ENCODE measurements around the gene SMC3.
A peak's percentile ranks its signal among the peaks of the same experiment; 100 is the strongest.
"Not testable (repeated sequence)": the region's sequence is repeated elsewhere in the genome, so short reads cannot be mapped to it uniquely, and the experiment has no call there.

The SMC3 gene

DNA sequence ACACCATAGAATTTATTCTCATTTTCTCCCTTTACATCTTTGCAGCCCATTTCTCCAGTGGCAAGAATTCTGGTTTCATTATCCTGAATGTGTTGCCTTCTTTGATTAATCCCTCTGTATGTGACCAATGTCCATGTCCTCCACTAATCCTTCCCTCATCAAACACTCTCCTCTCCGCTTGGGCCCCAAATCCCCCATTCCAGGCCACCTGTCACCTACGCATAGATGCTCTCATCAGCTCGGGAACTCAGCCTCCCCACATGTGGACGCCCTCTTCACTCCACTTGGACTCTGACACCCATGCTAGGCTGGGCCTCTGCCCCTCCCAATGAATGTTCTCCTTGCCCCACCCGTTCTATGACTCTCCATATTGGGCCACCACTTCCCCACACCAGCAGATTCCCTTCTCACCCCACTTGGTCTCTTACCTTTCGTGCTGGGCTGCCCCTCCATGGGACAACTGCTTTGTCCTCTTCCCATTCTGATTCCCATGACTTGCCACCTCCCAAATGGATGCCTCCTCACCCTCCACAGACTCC lies 57.9 kb downstream of the SMC3 start:
- no peak for DNase-seq (ENCODE audit: low spot score)

DNA sequence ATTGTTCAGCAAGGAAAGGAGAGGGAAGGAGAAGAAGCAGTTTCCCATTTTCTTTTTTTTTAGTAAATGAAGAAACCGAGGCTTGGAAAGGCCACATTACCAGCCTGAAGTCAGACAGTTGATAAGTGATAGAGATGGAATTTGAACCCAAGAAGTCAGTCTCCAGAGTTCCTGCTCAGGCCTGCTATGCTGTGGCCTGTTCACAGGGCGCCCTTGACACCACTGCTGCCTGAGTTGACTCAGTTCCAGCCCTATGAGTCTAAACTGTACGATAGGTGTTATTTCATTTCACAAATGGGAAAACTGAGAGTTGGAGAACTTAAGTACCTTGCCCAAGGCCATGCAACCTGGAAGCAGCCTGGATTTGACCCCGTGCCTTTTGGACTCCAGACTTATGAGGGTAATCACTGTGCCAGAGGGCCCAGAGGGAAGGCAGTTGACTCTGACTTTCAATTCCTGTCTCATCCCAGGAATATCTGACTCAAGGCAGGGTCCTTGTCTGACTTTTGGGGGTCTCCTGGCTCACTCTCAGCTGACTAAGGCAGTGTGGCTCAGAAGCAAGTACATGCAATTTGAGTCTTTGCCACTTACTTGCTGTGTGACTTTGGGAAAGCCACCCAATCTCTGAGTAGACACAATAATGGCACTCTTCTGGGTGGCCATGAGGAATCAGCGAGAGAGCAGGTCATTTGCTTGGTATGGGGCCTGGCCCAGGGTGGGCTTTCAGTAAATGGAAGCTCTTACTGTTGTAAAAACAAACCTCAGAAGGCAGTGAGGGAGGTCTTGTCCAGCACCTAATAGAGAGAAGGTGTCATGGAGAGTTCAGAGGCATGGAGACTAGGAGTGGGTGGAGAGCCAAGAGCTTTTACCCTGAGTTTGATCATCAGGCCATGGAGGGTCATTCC lies 58.7 kb downstream of the SMC3 start:
- DNase-seq (ENCODE audit: low spot score), result no peak

DNA sequence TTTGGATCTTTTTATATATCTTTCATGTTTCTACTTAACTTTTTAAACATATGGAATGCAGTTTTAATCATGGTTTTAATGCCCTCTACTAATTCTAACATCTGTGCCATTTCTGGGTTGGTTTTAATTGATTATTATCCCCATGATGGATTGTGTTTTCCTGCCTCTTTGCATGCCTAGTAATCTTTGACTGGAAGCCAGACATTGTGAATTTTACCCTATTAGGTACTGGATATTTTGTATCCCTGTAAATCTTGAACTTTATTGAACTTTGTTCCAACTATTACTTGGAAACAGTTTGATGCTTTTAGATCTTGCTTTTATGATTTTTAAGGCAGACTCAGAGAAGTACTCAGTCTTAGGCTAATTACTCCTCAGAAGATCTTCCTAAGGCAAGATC lies 60.7 kb downstream of the SMC3 start:
- DNase-seq (ENCODE audit: low spot score), result no peak

DNA sequence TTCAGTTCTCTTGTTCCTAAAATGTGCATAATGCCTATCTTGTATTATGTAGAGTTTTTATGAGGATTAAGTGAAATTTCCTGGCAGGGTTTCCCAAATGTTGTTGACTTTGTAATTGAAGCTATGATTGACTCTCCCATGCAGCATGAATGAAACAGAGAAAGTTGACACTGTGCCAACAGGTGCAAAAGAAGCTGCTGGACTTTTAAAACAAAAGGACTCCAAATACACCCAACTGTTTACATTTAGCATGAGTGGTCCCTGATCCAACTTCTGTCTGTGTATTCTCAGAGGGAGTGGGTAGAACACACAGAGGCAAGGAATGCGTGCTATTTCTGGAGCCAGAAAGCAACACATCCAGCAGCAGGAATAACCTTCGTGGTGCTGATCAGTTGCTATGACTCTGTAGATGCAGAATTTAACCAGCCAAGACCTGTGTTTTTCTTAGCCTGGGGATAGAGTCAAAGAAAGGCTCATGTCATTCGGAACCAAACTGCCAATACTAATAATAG lies 62.2 kb downstream of the SMC3 start:
- DNase-seq (ENCODE audit: low spot score), result peak; percentile 35

DNA sequence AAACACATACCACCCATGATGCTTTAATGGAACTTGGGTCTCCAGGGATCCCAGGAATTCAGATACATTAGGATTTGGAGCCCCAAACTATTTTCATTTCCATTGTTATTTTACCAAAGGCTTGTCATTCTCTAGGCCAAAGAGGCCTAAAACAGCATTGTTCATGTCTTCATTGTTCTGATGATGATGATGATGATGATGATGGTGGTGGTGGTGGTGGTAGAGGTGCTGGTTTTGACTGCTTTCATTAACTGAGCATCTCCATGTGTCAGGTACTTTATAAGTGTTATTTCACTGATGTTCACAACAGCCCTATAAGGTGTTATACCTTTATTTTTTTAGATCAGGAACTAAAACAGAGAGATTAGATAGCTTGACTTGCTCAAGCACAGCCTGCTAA lies 64.4 kb downstream of the SMC3 start:
- DNase-seq (ENCODE audit: low spot score), result no peak

DNA sequence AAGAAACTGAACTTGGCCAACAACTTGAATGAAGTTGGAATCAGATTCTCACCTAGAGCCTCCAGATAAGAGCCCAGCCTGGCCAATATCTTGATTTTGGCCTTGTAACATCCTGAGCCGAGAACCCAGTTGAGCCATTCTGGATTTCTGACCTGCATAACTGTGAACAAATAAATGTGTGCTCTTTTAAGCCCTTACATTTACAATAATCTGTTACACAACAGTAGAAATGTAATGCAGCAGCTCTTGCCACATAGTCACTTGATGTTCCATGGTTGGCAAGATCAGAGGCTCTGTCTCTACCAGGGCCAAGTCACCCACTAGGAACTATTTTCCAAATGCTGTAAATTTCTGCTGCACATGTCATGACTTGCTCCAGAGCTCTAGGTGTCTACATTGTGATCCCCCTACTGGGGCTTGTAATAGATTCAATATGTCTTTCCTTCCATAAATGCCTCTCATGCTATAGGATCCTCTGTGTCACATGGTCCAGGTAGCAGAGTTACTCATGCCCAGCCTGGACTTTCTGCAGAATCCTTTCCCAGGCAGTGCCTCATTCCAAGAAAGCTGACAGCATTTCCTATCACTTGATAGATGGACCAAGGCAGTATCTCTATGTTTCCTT lies 65.2 kb downstream of the SMC3 start:
- no peak for DNase-seq (ENCODE audit: low spot score)

DNA sequence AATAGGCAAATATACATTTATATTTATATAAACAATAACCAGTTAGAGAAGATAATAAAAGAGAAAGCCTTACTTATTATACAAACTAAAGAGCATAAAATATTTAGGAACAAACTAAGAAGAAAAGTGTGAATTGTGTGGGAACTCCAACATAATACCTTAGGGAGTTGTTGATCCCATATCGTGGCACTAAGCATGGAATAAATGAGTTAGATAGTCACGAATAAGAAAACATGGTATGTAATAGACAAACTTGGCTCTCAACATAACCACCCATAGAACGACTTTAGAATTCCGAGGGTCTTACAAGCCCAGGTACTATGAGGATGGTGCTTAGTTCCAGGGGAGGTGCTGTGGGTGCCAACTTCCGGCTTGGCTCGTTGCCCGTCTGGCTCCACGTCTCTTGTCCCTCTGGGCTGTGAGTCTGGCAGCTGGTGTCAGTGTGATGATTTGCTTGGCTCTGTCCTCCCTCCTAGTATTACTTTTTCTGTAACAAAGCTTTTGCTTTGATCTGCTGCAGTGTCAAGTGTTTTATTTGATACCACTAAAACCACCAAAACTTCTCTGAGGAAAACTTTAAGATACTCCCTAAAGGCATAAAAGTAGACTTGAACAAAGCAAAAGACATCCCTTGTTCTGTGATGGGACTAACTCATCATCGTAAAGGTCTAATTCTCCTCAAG lies 67.2 kb downstream of the SMC3 start:
- DNase-seq (ENCODE audit: low spot score), result no peak

DNA sequence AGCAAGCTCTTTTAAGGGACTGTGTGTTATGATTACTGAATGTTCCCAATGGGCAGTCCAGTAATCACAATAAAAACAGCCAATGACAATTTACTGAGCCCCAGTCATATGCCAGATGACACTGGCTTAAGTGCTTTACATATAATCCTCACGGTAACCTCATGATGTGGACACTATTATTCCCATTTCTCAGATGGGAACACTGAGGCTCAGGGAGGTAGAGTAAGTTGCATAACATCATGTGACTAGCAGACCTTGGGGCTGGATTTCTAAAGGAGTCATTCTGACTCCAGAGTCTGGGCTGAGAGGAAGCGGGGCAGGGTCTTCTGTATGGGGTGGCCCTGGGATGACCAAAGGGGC lies 69.1 kb downstream of the SMC3 start:
- DNase-seq (ENCODE audit: low spot score), result no peak

DNA sequence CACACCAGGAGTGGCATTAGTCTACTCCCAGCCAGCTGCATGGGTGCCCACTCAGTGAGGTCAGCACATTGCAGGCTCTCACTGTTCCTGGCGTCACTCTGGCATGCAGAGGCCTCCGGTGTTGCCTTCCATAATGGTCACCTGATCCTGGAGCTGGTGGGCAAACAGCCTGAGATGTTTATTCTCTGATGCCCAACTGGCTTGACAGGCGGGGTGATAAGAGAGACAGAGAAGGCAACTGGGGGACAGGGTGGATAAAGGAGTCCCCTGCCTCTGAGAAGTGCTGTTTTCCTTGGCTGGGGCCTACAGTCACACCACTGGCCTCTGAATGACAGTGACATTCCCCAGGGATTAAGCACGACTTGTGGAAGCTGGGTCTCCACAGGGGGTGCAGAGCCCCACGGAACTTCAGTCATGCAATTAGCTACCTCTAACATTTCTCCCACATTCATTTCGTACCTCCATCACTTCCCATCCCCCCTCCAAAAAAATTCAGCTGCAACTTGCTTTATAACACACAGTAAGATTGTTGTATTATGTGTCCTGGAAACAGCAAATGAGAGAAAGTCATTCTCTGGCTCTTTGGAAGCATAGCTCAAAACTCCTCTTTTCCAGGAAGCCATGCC lies 69.5 kb downstream of the SMC3 start:
- no peak for DNase-seq (ENCODE audit: low spot score)

DNA sequence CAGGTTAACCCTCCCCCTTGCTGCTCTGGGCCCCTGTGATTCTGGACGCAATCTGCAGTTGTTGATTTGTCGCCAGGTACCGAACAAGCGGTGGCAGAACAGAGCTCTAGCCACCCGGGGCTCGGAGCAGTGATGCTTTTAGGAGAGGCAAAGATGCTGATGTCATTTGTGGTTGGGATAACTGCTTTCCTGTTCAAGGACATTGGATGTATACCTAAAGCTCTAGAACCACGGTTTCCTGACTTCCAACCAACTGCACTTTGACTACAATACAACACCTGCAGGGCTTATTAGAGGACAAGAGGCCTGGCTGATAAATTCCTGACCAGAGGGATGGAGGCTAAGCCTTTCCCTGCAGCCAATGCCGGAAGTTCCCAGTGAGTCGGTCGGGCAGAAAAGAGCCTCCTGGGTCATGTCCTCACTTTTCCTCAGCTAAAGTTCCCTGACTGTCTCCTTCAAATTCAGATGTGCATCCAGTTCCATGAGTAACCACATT lies 70.1 kb downstream of the SMC3 start:
- DNase-seq (ENCODE audit: low spot score), result no peak

DNA sequence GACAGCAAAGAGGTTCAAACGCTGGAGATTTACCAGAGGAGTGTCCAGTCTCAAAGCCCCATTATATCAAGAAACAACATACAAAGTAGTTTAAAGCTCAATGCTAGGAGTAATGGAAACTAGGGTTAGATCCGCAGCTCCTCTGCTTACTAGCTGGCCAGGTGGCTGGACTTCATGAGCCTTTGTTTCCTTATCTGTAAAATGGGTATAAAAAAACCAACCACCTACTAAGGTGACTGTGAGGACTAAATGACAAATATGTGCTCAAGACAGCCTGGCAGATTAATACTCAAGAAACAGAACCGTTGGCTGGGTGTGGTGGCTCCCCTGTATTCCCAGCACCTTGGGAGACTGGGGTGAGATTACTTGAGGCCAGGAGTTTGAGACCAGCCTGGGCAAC lies 70.8 kb downstream of the SMC3 start:
- no peak for DNase-seq (ENCODE audit: low spot score)

DNA sequence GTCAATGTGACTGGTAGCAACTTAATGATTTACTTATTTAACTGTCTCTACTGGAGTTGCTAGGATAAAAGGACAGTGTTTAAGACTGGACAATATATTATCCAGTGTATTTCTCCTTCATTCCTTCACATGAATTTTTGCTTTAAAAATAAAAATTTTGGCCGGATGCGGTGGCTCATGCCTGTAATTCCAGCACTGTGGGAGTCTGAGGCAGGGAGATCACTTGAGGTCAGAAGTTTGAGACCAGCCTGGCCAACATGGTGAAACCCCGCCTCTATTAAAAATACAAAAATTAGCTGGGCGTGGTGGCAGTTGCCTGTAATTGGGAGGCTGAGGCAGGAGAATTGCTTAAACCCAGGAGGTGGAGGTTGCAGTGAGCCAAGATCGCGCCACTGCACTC lies 71.6 kb downstream of the SMC3 start:
- not testable (repeated sequence) for DNase-seq (ENCODE audit: low spot score)

DNA sequence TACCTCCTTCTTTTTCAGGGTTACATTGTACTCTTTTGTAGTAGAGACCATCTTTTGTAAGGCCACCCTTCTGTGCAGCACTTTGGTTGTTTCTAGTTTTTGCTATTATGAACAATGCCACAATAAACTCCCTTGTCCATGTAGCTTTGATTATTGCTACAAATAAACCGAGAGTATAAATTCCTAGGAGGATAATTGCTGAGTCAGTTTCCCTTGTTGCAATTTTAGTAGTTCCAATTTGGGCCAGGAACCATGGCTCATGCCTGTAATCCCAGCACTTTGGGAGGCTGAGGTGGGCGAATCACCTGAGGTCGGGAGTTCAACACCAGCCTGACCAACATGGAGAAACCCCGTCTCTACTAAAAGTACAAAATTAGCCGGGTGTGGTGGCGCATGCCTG lies 72.4 kb downstream of the SMC3 start:
- DNase-seq (ENCODE audit: low spot score), result not testable (repeated sequence)

DNA sequence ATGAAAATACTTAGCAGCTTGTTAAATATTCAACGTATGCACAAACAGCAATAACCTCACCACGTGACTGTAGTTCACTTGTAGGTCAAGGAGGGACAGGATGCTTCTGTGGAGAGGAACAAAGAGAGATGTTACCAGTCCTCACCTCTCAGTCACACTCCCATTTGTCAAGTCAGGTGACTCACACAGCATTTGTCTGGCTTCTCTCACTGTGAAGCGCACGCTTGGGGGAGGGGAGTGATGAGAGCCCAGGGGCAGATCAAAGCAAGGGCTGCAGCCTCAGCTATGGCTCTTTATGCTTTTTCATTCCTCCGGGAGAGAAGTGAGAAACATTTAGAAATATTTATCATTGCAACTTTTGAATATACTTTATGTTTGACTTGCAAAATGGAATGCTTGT lies 73.8 kb downstream of the SMC3 start:
- no peak for DNase-seq (ENCODE audit: low spot score)

DNA sequence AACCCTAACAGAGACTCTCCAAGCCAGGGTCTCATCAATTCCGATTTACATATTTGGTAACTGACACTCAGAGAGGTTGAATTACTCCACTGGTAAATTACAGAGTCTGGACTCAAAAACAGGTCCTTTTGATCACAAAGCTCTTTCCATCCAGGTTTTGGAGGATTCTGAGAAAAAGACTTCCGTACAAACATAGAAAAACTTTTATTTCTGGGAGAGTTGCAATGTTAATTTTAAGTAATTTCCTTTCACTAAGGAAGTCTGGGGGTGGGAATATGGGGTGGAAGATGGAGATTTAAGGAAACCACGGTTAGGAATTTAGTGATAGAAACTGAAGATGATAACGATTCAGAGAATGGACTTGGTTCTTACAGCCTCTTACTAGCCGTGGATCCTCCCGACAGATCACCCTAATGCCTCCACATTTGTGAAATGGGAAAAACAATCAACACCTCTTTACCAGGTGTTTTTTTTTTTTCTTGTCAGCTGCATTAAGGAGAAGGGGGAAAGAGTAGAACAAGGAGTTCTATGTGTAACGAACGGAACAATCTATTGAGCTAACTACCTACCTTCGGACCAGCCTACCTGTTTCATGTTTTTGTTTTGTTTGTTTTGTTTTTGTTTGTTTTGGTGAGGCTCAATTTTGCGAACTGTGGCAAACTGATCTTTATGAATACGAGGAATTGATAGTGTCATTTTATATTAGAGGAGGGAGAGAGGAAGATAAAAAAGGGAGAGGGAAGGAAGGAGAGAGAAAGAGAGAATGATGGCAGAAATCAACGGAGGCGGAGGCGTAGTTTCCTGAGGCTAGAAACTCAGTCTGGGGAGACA lies 74.9 kb downstream of the SMC3 start:
- no peak for DNase-seq (ENCODE audit: low spot score)

DNA sequence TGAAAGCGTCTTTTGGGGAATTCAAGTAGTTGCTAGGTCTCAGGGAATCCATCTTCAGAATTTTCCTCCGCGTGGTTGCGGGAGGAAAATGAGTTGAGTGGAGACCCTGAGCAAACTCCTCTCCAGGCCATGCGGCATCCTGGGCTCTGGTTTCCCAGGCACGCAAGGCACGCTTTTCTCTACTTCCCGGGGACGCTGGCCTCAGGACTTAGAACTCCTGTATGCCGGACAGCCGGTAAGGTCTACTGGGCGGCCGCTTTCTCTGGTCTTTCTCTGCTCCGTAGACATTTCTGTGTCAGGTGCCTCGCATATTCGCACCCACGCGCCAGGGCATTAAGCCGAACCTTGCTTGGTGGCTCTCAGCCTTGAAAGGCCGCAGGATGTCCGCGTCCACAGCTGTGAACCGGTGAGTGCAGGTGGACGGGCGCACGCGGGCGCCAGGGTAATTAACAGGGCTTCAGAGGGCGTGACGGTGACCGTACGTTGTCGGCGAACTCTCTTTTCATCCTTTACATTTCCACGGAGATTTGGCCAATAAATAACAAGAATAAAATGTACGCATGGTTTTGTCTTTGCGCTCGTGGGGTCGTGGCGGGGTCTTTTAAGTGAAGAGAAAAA lies 75.6 kb downstream of the SMC3 start:
- no peak for DNase-seq (ENCODE audit: low spot score)

DNA sequence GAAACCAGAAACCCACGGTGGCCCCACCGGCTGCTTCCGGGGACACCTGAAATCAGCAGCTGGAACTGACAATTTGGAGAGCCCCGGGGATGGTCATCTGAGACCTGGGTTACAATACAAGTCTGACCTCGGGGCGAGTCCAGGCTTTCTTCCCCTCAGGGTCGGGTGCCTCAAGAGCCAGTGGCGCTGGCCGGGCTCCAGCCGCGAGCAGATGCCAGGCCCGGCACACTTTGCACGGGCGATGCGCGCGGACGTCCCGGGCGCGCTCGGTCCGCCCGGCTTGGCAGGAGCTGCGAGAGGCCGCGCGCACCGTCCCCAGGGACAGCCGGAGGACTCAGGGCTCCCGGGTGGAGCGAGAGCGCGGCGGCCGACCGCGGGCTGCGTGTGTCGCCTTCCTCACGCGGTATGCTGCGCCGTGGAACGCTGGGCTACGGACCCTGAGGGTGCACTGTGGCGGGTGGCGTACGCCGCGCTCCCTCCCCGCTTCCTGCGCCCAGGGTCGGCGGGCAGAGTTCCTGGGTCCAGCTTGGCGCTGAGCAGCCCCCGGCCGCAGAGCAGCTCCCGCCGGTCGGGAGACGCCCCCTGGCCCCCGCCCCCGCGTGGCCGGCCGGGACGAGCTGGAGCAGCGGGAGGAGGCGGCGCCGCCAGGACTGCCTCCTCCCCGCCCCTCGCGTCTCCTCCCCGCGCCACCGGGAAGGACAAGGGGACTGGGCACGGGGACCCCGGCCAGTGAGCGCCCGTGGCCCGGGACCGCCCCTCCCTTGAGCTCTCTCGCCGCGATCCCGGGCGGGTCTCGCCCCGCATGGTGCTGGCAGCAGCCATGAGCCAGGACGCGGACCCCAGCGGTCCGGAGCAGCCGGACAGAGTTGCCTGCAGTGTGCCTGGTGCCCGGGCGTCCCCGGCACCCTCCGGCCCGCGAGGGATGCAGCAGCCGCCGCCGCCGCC lies 76.4 kb downstream of the SMC3 start, which contains the start of gene RBM20:
TSS of gene RBM20 (plus strand) at position 684 of the 945 bp plus-strand sequence. CDS start at position 803, 119 bp downstream.
- DNase-seq (ENCODE audit: low spot score), result peak; percentile 67

DNA sequence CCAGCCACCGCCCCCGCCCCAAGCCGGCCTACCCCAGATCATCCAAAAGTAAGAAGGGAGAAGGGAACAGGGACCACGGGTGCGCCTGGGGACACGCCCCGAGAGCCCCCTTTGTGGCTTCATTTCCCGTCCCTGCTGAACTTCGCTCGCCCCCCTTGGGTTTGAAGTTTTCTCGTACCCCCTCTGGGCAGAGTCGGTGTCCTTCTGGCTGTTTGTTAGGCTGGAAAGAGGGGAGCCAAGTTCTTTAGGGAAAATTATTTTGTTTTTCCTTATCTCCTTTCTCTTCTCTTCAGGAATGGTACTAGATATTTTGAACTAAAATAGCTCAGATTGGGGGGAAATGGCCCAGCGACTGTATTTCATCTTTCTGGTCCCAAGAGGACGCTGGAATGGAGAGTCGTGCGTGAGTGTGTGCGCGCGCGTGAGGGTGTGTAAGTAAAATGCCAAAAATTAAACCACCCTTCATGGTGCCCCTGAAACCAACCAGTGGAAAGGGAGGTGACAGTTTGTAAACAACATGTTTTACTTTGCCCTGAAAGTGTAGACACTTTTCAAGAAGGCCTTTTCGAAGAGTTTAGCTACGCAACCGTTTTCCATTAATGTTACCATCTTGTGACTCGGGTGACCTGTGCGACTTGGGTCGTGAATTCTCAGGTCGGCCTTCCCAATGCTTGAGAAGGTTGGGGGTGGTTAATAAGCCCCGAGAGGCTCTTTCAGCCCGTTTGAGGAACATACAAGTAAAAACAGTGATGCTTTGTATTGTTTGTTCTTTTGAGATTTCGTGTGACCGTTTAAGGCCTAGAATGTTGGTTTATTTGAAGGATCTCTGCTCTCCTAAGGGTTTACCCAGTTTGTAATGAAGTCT lies 77.3 kb downstream of the SMC3 start:
- DNase-seq (ENCODE audit: low spot score), result no peak

Data from GM03348 (cell line).